HFFc6 (cell line): ENCODE data around the gene NACC1. TPM values are rescaled to one million over a fixed set of nuclear protein-coding genes. Genes with fewer than 3 reads are reported as not detected.
A peak's percentile ranks its signal among the peaks of the same experiment; 100 is the strongest.

Experiments used
- DNase-seq: peaks from one replicate; pipeline ENCODE4 v3.0.0-alpha.2; 2018
- H3K27ac Mint-ChIP-seq: 2 replicates; pipeline ENCODE4 v1.8.0; 2020; ENCODE audit warnings: mild to moderate bottlenecking, mixed read lengths
- H3K27me3 Mint-ChIP-seq: 2 replicates; pipeline ENCODE4 v1.8.0; 2021; ENCODE audit warnings: mild to moderate bottlenecking, moderate library complexity, mixed read lengths; ENCODE audit not compliant: insufficient read depth
- H3K36me3 Mint-ChIP-seq: 2 replicates; pipeline ENCODE4 v1.8.0; 2021; ENCODE audit warnings: low read depth, mixed read lengths
- H3K4me1 Mint-ChIP-seq: 2 replicates; pipeline ENCODE4 v1.8.0; 2020; ENCODE audit warnings: low read depth, mixed read lengths
- H3K4me3 Mint-ChIP-seq: 2 replicates; pipeline ENCODE4 v1.8.0; 2020; ENCODE audit warnings: mild to moderate bottlenecking, moderate library complexity, mixed read lengths
- H3K9me3 Mint-ChIP-seq: 2 replicates; pipeline ENCODE4 v1.8.0; 2020; ENCODE audit warnings: mild to moderate bottlenecking, mixed read lengths
- CTCF ChIP-seq: fragments of 200-600 bp; sonication (generic); IDR thresholded peaks from 2 replicates; pipeline ENCODE4 v1.5.0; 2021; ENCODE audit warnings: antibody characterized with exemption, mild to moderate bottlenecking
- total RNA-seq, 6 experiments: library from RNA; stranded (reverse); fragmentation: NEBNext Ultra II Directional; extraction: Animal tissue kit (Norgen Biotek cat#: 25700); gene quantifications; 2 replicates in 1 of 6; 3 replicates in 5 of 6; pipeline ENCODE4 v1.2.3, GENCODE V29; 2021

The NACC1 gene
- total RNA-seq, 6 experiments from 2014 or later: 126 to 146 (median 139) TPM

DNA sequence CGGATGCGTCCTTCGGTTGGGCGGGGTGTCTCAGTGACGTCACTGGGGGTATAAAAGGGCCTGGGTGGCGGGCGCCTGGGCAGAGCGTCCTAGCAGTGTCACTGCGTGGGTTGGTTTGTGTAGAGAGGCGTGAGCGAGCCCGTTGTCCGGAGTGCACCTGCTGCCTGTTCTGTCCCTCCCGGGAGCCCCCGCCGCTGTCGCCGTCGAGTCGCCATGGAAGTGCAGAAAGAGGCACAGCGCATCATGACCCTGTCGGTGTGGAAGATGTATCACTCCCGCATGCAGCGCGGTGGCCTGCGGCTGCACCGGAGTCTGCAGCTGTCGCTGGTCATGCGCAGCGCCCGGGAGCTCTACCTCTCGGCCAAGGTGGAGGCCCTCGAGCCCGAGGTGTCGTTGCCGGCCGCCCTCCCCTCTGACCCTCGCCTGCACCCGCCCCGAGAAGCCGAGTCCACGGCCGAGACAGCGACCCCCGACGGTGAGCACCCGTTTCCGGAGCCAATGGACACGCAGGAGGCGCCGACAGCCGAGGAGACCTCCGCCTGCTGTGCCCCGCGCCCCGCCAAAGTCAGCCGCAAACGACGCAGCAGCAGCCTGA lies 35.0 kb downstream of the NACC1 start:
- Mint-ChIP-seq H3K4me3 (peak overlapping the region; percentile 99), H3K9me3 (peaks cover 15% of the 10 kb centered on the region), H3K27me3 (peaks cover 56% of the 10 kb centered on the region), H3K4me1 (peaks cover 50% of the 10 kb centered on the region), H3K27ac (peak overlapping the region; percentile 99), H3K36me3 (peaks cover 39% of the 10 kb centered on the region)
- peak; percentile 70 for TF ChIP-seq CTCF
- DNase-seq: peak; percentile 97

DNA sequence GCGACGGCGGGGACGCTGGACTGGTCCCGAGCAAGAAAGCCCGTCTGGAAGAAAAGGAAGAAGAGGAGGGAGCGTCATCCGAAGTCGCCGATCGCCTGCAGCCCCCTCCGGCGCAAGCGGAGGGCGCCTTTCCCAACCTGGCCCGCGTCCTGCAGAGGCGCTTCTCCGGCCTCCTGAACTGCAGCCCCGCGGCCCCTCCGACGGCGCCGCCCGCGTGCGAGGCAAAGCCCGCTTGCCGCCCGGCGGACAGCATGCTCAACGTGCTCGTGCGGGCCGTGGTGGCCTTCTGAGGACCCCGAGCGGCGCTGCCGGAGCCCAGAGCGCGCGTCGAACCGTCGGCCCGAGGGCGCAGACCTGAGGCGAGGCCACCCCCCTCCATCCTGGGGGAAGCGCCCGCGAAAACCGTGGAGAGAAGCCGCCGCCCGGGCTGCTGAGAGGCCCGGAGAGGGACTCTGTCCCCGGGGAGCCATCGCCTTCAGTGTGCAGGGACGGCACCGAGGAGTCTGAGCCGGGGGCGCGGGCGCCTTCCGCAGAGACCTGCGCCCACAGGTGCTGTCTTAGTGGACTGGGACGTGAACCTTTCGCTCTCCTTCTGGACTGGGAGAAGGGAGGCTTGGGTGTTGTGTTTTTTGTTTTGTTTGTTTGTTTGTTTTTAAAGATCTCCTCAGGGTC lies 35.6 kb downstream of the NACC1 start:
- H3K4me3 Mint-ChIP-seq: peak overlapping the region; percentile 99
- TF ChIP-seq CTCF: peak; percentile 59
- H3K9me3 Mint-ChIP-seq: peaks cover 15% of the 10 kb centered on the region
- H3K4me1 Mint-ChIP-seq: peaks cover 46% of the 10 kb centered on the region
- H3K27me3 Mint-ChIP-seq: peaks cover 56% of the 10 kb centered on the region
- peaks cover 39% of the 10 kb centered on the region for H3K36me3 Mint-ChIP-seq
- DNase-seq: no peak
- peak overlapping the region; percentile 99 for H3K27ac Mint-ChIP-seq

DNA sequence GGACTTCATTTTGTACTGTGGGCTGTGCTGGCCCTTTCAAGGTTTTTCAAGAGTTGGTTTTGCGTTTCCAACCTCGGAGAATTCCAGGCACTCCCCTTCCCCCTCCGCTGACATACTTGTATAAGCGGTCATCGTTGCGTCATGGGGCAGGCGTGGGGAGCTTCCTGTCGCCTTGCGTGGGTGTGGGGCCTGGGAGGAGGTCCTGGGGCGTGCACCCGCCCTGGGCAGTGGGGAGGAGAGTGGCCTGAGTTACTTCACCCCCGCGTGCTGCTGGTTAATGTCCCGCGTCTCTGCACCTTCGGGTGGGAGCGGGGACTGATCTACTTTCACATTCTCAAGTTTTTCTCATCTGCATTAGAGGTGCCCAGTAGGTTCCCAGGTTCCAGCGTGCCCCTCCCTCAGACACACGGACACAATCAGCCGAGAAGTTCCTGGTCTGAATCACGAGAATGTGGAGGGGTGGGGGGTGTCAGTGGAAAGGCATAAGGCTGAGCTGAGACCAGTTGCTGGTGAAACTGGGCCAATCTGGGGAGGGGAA lies 36.2 kb downstream of the NACC1 start:
- no peak for TF ChIP-seq CTCF
- peaks cover 56% of the 10 kb centered on the region for H3K27me3 Mint-ChIP-seq
- peaks cover 40% of the 10 kb centered on the region for H3K4me1 Mint-ChIP-seq
- DNase-seq: peak; percentile 86
- H3K36me3 Mint-ChIP-seq: peaks cover 39% of the 10 kb centered on the region
- peak overlapping the region; percentile 99 for H3K27ac Mint-ChIP-seq
- H3K4me3 Mint-ChIP-seq: peak overlapping the region; percentile 99
- H3K9me3 Mint-ChIP-seq: peaks cover 15% of the 10 kb centered on the region

GRCh38 chr19:13154911-13155471 lies 36.9 kb downstream of the NACC1 start:
- Mint-ChIP-seq H3K4me1 (peaks cover 36% of the 10 kb centered on the region), H3K36me3 (peaks cover 39% of the 10 kb centered on the region)
- TF ChIP-seq CTCF: peak; percentile 50

DNA sequence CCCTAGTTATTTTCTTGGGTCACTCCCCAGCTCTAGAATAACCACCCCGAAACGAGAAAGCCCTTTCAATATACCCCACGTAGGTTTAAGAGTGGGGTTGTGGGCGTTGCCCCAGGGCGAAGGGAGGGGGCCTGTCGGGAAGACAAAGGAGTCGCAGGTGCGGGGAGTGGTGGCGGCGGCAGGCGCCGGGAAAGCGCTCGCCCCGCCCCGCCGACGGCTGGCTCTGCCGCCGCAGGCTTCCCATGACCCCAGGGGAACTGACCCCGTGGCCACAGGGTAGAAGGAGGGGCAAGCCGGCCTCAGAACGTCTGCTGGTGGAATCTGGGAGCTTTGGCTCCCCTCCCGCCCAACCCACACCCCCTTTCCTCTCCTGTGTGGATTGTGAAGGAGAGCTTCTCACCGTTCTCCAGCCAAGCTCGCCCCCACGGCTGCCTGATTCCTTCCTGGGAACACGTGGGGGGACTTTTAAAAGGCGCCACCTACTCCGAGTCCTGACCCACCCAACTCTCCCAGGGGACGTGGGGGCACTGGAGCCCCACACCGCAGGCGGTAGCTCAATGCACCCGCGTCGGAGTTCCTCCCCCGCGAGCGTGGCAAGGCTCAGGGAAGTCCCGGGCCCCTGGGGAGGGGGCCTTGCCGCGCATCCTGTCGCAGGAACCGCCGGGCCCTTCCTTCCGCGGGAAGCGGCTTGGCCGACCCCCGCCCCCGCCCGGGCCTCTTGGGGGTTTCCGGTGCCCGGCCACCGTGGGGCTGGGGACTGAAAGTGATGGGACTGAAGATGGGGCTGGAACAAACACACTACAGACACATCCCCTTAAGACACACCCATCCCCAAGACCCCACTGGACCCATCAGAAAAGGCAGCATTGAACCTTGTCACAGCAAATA lies 37.7 kb downstream of the NACC1 start:
- Mint-ChIP-seq H3K4me1 (peaks cover 42% of the 10 kb centered on the region), H3K4me3 (peak overlapping the region; percentile 99), H3K27me3 (peaks cover 51% of the 10 kb centered on the region), H3K36me3 (peaks cover 34% of the 10 kb centered on the region), H3K9me3 (peaks cover 15% of the 10 kb centered on the region), H3K27ac (peak overlapping the region; percentile 99)
- TF ChIP-seq CTCF: no peak
- DNase-seq: peak; percentile 71

More at GRCh38 chr19:13154911-13155471, 36.9 kb downstream of the NACC1 start:
- H3K4me3 Mint-ChIP-seq: peak overlapping the region; percentile 99
- DNase-seq: peak; percentile 74
- peaks cover 15% of the 10 kb centered on the region for H3K9me3 Mint-ChIP-seq
- H3K27ac Mint-ChIP-seq: peak overlapping the region; percentile 99
- peaks cover 56% of the 10 kb centered on the region for H3K27me3 Mint-ChIP-seq
